ENCODE measurements around the gene LOXL1. TPM values are rescaled to one million over a fixed set of nuclear protein-coding genes. Genes with fewer than 3 reads are reported as not detected.

Gene LOXL1
- total and polyA plus RNA-seq, 2 of the 13 experiments (the other 11 are each of a cell fraction or from before 2014, with no cell fraction given): 0.51 to 1.3 TPM

DNA sequence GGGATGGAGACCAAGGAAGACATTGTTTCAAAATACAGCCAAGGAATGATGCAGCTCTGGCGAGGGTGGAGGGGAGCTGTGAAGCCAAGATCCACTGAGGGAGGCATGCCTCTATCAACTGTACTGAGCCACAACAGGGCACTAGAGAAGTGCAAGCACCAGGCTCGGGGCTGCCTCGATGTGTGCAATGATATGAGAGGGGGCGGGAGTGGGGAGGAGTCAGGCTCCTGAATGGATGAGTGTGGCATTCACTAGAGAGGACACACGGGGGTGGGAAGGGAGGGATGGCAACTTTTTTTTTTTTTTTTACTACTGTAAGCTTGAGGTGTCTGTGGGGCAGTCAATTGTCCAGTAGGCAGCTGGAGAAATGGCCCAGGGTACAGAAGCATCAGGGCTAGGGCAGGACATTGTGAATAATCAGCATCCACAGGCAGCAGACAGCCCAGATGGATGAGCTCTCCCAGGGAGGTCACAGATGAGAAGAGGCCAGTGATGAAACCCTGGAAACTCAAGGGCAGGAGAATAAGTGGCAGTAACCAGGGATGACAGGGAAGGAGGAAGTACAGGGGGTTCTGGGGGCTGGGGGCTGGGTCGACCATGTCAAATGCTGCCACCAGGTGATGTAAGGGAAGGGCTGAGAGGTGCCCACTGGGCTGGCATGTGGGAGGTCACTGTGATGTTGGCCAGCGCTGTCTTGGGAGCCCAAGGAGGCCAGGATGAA lies 60.0 kb downstream of the LOXL1 start:
- H3K27ac ChIP-seq (ENCODE audit: extremely low read length, insufficient read depth, low read length): no peak overlapping the region
- no peaks in the 10 kb centered on the region; a peak in 1 of 5 replicates for H3K36me3 ChIP-seq (replicated peaks in 1 of 2; ENCODE audit: control insufficient read depth in 1 of 2, insufficient read depth in 2 of 2, low read length in 2 of 2)
- ChIA-PET CTCF (ENCODE audit: low intra/inter-chr PET ratio, low total read pairs) (no interaction called here), POLR2A (no interaction called here)
- H4K20me1 ChIP-seq (ENCODE audit: insufficient read depth, low read length): no peaks in the 10 kb centered on the region
- H3K4me1 ChIP-seq (ENCODE audit: insufficient read depth, low read length): peaks cover 9% of the 10 kb centered on the region; the same call in 1 of the 2 replicates
- no peak overlapping the region for H3K9ac ChIP-seq (ENCODE audit: insufficient read depth, low read depth, low read length)
- ATAC-seq (no peak), DNase-seq (ENCODE audit: low spot score) (no peak), FAIRE-seq (no peak)
- WGBS (ENCODE audit: low lambda C conversion rate): 47% methylated on average over 6 of the region's 7 CpGs
- H2AFZ ChIP-seq (ENCODE audit: low read length): no peak overlapping the region
- TF ChIP-seq ZFYVE20 (CRISPR knock-in tag; IDR thresholded peaks at IDR 0.05; ENCODE audit: borderline replicate concordance, low read depth) (no peak), ZNF780A (CRISPR knock-in tag; IDR thresholded peaks at IDR 0.05) (no peak), MYNN (CRISPR knock-in tag; IDR thresholded peaks at IDR 0.05; ENCODE audit: low read depth) (no peak), POGK (CRISPR knock-in tag; conservative IDR thresholded peaks at IDR 0.05) (no peak), ZMAT3 (CRISPR knock-in tag; conservative IDR thresholded peaks at IDR 0.05) (no peak), U2AF2 (IDR thresholded peaks at IDR 0.05; ENCODE audit: low read depth, low read length) (no peak), ZNF501 (CRISPR knock-in tag; IDR thresholded peaks at IDR 0.05) (no peak)
- intact Hi-C loops (cut with micrococcal nuclease; ENCODE audit: unreplicated experiment): no loop called here
- H3K79me2 ChIP-seq (ENCODE audit: insufficient read depth, low read length): no peaks in the 10 kb centered on the region
- BruUV-seq (replicated peaks): no TSS peak
- no peak overlapping the region for H3K4me3 ChIP-seq (replicated peaks in 1 of 3; ENCODE audit: insufficient read depth in 1 of 3, low read depth in 2 of 3, low read length in 3 of 3)
- no peaks in the 10 kb centered on the region for H3K9me3 ChIP-seq (ENCODE audit: low read length)
- no peak overlapping the region for H3K4me2 ChIP-seq (ENCODE audit: low read depth, low read length)
- in situ Hi-C loops (cut with HindIII; ENCODE audit: extremely low pct_ligation_motif_present, low pct_unique_long_range_greater_than_20kb): no loop called here
- H3K27me3 ChIP-seq (ENCODE audit: control insufficient read depth in 1 of 2, insufficient read depth in 2 of 2, low read length in 2 of 2): no peaks in the 10 kb centered on the region; a peak in 1 of 5 replicates
